GM21529 (cell line): ENCODE data around the gene TNFRSF1A.
A peak's percentile ranks its signal among the peaks of the same experiment; 100 is the strongest.
"Not testable (repeated sequence)": the region's sequence is repeated elsewhere in the genome, so short reads cannot be mapped to it uniquely, and the experiment has no call there.

Experiments
- ATAC-seq: cut with Tn5 transposase; IDR thresholded peaks from one replicate; pipeline ENCODE4 v1.9.1; 2021; ENCODE audit not compliant: unreplicated experiment

Gene TNFRSF1A

DNA sequence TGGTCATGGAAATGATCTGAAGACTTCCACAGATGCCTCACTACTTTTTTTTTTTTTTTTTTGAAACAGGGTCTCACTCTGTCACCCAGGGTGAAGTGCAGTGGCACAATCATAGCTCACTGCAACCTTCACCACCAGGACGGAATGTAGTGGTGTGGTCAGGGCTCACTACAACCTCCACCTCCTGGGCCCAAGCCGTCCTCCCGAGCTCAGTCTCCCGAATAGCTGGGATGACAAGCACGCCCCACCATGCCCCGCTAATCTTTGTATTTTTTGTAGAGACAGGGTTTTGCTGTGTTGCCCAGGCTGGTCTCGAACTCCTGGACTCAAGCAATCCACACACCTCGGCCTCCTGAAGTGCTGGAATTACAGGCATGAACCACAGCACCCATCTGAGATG lies 3.3 kb downstream of the TNFRSF1A start:
- not testable (repeated sequence) for ATAC-seq

DNA sequence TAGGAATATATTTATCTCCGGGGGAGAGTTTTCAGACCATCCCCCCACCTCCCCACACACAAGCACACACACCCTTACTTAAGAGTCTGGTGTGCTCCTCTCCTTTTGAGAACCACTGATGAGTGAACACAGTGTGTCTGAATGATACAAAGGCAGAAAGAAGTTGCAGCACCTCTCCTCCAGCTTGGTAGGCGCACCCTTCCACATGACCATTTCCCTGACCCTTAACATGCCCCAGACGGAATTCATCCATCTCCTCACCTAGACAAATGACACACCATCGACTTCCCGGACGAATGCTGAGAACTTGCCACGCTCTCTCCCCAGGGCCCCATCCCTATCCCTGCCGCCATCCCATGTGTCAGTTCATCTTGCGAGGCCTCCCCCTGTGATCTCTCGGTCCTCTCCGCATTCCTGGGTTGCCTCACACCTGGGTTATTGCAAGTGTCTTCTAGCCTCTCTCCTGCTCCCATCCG lies 3.9 kb downstream of the TNFRSF1A start:
- no peak for ATAC-seq

DNA sequence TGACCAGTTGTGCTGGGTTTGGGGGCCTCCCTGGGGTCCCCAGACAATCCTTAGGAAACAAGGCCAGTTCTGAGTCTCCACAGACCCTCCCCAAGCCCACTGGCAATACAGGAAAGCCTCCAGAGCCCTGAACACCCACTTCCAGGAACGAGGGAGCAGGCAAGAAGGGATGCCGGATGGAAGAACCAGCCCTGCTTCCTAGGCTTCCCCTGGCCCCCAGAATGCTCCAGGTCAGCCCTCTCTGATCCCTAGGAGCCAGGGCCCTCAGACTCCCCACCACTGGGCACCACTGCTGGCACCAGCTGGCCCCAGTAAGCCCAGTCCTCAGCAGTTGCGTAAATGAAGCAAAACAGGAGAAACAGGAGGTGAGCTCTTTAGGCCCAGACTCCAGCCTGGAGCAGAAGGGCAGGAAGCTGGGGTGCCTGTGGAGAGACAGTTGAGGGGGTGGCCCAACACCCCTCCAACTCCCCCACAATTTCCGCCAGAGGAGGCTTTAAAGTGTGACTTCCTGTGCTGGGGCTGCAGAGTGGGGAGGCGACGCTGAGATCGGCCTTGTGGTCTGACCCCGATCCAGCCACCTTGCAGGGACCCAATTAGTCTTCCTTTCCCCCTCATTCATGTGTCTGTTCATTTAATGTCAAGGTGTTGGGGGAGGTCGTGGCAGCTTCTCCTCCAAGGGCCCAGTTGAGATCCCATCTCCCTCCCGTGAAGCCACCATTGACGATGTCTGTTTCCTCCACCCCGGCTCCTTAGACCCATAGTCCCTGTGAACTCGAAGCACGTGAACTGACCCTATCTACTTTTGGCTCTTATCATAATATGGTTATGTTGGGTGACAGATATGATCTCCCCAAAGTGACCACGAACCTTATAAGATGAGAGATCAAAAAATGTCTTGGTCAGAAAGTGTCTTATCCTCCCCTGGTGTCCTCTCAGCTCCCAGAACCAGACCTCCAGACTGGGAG lies 4.7 kb downstream of the TNFRSF1A start:
- no peak for ATAC-seq

DNA sequence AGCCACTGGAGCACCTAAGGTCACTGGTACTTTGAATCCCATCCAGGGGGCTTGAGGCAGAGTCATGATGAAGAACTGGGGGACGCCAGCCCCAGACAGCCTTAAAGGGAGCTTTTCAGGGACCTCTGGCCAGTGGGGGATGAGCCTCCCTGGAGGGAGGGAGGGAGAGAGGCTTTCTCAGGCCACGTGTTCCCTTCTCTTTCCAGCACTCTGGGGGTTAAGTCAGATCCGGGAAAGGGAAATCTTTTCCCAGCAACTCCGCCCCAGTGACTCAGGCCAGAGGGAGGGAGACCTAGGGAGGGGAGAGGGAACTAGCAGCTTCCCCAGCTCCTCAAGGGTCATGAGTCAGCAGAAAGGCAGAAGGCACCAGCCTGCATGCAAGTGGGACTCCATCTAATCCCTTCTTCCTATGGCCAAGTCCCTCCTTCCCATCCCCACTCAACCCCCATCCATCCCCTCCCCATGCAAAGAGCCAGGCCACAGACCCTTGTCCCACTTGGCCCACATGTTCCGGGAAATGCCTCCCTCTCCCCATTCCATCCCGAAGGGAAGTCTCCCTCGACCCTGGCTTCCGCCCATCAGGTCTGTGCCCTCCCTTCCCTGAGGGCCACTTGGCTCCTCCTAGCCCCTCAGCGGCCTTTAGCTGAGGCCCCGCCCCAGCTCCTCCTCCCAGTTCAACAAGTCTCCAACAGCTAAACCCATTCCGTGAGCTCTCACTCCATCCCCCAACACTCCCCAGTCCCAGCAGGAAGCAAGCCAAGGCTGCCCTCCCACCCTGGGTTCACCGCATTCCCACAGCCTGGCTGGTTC lies 5.6 kb downstream of the TNFRSF1A start:
- no peak for ATAC-seq

DNA sequence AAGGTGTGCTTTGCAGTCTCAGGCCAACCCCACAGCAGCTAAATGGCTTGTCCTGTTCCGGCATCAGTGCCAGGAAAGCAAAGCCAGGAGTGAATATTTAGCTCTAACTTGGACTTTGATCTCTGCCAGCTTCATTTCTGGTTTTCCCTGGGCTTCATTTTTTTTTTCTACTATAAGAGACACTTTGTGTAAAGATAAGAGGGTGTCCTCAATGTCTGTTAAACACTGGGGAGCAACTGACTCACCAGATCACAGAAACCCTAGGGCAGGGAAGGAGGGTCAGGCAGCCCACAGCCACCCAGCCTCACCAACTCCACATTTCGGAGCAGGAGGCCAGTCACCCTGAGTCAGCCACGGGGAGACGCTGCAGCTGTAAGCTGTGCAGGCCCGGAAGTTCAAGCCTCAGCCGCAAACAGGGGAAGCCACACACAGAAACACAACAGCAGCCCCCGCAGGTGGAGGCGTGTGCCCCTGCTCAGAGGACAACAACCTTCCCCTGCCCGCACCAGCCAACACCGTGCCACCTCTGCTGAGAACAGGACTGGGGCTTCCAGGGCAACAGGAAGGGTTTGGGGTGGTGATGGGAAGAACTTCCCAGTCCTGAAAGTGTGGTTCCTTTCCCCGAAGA lies 6.3 kb downstream of the TNFRSF1A start:
- peak; percentile 68 for ATAC-seq

DNA sequence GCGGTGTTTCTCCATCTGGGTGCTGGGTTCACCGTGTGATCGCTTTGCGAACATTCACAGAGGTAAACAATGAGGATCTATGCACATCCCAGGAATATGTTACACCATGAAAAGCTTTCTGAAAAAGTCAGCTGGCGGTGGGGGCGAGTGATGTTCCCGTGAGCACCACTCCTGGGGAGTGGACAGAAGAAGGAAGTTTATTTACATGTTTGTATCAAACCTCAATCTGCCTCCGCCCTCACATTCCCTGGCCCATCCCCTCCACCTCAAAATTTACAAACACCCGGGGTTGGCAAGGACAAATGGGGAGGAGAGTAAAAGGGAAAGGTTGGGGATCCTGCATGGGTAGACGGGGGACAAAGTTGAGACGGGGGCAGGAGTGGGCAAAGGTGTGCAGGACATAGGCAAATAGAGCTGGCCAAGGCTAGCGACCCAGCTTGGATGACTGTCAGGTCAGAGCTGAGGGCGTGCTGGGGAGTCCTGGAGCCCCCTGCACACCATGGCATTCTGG lies 6.9 kb downstream of the TNFRSF1A start:
- ATAC-seq = no peak

DNA sequence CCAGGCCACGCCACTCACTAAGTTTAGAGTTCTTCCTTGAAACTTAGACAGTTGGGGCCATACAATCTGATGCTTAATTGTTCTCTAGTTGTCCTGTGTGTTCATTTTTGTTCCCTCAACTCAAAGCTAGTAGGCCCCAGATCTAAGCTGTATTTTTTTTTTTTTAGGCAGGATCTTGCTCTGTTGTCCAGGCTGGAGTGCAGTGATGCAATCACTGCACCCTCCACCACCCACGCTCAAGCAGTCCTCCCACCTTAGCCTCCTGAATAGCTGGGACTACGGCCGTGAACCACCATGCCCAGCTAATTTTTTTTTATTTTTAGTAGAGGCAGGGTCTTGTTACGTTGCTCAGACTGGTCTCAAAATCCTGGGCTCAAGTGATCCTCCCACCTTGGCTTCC lies 7.5 kb downstream of the TNFRSF1A start:
- ATAC-seq = no peak

DNA sequence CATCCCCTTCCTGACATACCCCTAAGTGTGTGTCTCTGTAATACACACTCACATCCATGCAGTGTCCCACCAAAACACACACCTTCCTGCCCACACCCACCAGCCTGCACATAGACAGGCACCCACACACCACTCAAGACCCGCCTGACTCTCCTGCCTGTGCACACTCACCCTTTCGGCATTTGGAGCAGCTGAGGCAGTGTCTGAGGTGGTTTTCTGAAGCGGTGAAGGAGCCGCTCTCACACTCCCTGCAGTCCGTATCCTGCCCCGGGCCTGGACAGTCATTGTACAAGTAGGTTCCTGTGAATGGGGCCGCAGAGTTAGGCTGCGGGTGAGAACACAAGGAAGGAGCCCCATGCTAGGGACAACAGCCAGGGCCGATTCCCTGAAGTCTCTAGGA lies 8.3 kb downstream of the TNFRSF1A start:
- no peak for ATAC-seq

DNA sequence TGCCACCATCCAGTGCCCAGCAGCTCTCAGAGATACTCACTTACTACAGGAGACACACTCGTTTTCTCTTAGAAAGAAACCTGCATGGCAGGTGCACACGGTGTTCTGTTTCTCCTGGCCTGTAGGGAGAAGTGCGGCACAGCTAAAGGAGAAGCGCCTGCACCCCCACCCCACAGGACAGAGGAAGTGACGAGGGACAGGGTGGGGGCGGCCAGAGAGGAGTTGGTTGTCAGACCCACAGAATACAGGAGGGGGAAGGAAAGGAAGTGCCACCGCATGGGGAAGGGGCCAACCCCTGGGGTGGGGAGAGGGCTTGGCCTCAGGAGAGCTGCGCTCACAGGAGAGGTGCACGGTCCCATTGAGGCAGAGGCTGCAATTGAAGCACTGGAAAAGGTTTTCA lies 8.8 kb downstream of the TNFRSF1A start:
- no peak for ATAC-seq

DNA sequence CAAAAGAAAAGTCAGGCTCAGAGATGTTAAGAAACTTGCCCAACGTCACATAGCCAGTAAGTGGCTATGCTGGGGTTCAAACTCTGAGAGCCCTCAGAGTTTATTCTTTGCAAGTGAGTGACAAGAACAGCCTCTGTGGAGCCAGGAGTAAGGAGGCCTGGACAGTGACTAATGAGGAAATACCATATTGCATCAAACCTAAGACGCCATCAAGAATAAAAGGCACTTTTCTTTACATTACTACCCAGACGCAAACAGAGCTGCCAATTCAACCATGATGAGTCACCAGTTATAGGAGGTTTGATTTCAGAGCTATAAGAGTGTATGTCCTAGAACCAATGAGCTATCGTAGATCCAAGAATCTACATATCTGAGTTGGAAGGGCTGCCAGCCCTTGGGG lies 9.4 kb downstream of the TNFRSF1A start:
- no peak for ATAC-seq

DNA sequence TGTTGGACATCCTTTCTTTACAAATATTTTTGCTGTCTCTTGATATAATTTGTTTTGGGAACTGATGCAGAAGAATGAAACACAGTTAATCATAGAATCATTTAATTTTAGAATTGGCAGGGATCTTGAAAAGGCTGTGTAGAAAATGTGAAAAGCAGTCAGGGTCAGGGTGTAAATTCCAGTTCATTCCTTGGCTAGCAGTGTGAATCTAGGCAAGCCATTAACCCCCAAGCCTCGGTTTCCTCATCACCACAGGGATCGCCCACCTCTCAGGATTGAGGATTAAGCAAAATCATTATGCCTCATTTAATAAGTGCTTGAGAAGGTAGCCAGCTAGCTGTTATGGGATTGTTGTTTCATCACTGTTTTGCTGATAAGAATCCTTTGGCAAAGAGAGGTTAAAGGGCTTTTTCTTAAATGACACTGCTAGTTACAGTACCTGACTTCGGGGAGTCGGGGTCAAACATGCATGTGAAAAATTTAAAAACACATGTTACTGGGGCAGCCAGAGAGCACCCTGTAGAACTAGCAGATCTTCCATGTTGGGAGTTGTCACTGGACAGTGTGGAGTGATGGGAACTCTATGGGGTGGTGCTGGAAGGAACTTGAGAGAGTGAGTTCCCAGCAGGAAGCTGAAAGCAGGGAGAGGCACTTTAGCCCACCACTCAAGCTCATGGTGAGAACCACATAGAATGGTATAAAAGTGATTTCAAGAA lies 10.7 kb downstream of the TNFRSF1A start:
- ATAC-seq = no peak

DNA sequence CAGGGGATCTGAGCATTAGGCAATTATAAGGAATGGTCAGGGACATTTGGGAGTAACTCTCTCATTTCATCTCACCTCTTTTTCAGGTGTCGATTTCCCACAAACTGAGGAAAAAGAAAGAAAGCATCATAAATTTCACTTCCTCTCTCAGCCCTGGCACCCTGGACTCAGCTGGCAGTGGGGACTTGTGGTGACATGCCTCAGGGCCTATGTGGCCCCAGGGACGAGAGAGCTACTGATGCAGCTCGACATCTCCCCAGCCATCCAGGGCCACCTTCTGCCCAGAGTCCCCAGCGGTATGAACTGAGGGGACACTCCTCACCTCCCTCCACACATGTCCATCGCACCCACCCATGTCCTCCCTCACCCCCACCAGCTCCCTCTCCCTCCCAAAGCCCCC lies 11.7 kb downstream of the TNFRSF1A start:
- ATAC-seq = no peak

DNA sequence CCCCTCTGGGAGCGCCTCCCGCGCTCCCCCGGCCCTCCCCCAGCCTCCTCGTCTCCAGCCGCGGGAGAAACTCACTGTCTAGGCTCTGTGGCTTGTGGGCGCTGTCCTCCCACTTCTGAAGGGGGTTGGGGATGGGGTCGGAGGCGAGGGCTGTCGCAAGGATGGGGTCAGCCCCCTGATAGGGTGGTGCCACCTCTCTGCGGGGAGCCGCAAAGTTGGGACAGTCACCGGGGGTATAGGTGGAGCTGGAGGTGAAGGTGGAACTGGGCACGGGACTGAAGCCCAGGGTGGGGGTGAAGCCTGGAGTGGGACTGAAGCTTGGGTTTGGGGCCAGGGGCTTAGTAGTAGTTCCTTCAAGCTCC lies 12.2 kb downstream of the TNFRSF1A start:
- no peak for ATAC-seq

DNA sequence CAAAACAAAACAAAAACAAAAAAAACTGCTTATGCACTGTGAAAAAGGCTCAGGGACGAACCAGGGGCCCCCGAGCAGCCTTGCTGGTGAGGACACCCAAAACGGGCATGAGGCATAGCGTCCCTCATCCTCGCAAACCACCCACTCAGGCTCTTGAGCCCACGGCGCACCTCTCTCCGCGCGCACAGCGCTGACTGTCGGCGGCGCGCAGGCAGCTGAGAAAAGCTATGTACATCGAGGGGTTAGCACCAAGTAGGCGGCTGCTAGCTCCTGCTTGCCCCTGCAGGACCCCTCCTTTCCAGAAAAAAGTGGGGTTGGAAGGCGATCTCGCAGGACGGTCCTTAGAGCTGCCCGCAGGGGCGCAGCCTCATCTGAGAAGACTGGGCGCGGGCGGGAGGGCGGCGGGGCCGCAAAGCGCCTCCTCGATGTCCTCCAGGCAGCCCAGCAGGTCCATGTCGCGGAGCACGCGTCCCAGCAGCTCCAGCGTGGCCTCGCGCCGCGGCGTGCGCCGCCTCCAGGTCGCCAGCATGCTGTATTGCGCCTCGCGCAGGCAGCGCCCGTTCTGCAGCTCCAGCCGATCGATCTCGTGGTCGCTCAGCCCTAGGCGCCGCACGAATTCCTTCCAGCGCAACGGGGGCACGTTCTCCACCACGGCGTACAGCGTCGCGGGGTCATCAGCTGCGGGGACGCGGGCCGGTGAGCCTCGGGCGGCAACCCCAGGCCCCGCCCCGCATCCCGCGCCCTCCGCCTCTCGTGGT lies 12.8 kb downstream of the TNFRSF1A start:
- no peak for ATAC-seq

DNA sequence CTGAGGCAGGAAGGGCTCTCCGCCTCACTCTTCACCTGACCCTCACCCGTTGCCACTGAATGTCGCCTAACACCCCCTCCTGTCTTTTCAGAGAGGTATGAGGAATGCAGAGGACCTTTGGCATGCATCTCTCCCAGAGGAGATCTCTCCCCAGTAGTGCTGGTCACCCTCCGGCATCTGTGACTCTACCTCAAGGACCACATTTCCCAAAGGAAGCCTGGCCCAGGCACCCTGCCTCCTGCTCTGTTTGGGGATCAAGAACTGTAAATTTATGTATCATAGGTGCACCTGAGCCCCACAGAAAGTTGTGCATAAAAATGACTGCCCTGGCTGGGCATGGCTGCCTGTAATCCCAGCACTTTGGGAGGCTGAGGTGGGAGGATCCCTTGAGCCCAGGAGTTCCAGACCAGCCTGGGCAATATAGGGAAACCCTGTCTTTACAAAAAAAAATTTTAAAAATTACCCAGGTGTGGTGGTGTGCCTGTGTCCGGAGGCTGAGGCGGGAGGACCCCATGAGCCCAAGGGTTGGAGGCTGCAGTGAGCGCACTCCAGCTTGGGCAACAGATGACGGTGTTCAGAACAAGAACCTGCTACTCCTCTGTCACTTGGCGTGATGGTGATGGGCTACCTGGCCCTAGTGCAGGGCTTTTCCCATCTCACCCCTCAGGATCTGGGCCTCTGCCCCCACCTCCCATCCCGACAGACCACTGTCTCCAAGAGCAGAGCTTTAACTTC lies 13.7 kb downstream of the TNFRSF1A start:
- ATAC-seq = no peak

DNA sequence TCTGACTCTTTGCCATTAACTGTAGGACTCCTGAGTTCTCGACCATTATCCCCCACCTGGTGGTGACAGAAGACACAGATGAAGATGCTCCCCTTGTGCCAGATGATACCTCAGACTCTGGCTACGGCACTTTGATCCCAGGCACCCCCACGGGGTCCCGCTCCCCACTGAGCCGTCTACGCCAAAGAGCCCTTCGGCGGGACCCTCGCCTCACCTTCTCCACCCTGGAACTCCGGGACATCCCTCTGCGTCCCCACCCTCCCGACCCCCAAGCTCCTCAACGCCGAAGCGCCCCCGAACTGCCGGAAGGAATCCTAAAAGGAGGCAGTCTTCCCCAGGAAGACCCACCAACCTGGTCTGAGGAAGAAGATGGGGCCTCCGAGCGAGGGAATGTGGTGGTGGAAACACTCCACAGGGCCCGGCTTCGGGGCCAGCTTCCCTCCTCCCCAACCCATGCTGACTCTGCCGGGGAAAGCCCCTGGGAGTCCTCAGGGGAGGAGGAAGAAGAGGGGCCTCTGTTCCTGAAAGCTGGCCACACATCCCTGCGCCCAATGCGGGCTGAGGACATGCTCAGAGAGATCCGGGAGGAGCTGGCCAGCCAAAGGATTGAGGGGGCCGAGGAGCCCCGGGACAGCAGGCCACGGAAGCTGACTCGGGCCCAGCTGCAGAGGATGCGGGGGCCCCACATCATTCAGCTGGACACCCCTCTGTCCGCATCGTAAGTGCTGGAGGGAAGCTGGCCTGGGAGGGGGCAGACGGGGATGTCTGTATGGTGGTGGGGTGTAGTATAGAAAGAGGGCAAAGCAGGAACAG lies 14.4 kb downstream of the TNFRSF1A start:
- no peak for ATAC-seq

DNA sequence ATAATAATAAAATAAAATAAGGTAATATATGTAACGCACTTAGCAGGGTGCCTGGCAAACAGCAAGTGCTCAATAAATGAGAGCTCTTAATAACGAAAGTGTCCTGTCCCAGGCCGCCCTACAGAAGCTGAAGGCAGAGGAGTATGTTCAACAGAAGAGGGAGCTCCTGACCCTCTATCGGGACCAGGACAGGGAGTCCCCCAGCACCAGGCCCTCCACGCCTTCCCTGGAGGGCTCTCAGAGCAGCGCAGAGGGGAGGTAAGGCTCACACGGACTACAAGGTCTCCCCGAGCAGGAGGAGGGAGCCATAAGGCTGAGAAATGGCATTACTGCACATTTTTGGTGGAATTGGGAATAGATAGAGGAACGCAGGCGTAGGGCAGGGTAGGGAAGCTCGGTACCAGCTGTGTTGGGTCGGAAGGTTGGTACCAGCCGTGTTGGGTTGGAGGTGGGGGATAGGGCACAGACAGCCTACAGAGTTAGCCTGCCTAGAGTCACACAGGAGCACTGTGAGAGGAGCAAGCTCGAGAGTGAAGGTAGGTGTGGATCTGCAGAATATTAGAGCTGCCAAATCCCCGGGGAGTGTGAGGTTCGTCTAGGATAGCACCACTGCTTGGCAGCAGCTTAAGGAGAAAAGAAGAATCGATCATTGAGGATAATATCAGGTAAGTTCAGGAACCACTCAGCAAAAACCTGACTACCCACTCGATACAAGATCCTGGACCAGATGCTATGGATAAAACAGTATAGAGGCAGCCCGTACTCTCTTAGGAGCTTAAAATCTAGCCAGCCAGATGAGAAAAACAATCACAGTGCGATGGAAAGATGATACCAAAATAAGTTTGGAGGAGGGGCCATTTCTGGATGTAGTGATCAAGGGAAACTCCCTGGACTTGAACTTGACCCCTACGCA lies 15.3 kb downstream of the TNFRSF1A start:
- no peak for ATAC-seq
